ENCODE results near the gene CACNA1I. TPM values are rescaled to one million over a fixed set of nuclear protein-coding genes. Genes with fewer than 3 reads are reported as not detected.

Gene CACNA1I
- polyA plus RNA-seq, 3 donors: 0.04 TPM; not detected in 2

DNA sequence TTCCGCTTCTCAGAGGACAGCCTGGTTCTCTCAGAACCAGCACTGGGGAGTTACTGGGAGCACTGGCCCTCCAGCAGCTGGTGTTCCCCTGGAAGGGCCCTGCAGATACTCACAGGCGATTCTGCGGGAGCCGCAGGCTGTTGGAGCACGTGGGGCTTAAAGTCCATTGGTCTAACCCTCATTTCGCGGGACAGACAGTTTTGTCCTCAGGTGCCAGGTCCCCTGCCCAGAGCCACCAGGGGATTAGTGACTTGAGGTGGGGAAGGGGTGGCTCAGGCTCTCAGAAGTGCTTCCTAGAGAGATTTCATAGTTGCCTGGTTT lies 53.9 kb downstream of the CACNA1I start:
- TF ChIP-seq, protein P1, sequence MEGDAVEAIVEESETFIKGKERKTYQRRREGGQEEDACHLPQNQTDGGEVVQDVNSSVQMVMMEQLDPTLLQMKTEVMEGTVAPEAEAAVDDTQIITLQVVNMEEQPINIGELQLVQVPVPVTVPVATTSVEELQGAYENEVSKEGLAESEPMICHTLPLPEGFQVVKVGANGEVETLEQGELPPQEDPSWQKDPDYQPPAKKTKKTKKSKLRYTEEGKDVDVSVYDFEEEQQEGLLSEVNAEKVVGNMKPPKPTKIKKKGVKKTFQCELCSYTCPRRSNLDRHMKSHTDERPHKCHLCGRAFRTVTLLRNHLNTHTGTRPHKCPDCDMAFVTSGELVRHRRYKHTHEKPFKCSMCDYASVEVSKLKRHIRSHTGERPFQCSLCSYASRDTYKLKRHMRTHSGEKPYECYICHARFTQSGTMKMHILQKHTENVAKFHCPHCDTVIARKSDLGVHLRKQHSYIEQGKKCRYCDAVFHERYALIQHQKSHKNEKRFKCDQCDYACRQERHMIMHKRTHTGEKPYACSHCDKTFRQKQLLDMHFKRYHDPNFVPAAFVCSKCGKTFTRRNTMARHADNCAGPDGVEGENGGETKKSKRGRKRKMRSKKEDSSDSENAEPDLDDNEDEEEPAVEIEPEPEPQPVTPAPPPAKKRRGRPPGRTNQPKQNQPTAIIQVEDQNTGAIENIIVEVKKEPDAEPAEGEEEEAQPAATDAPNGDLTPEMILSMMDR (IDR thresholded peaks at IDR 0.05): no peak
- 32% methylated on average over 6 of the region's 7 CpGs for WGBS (ENCODE audit: insufficient coverage)
- Histone ChIP-seq H4K20me1 (ENCODE audit: insufficient read depth, low read length) (no peaks in the 10 kb centered on the region), H3K9me3 (replicated peaks in 1 of 2; ENCODE audit: control insufficient read depth in 1 of 2, insufficient read depth in 1 of 2, low read length in 2 of 2) (no peaks in the 10 kb centered on the region), H3K79me2 (ENCODE audit: insufficient read depth, low read length) (no peaks in the 10 kb centered on the region), H3K27ac (ENCODE audit: low read depth in 1 of 2, low read length in 2 of 2) (no peak overlapping the region), H3K9ac (ENCODE audit: insufficient read depth, low read length, poor library complexity, severe bottlenecking) (no peak overlapping the region), H2AFZ (ENCODE audit: insufficient read depth, low read depth, low read length, poor library complexity, severe bottlenecking) (no peak overlapping the region), H3K4me2 (replicated peaks; ENCODE audit: extremely low read depth, low read length, poor library complexity, severe bottlenecking) (no peak overlapping the region), H3K4me1 (ENCODE audit: control insufficient read depth in 1 of 2, insufficient read depth in 2 of 2, low read length in 2 of 2) (no peaks in the 10 kb centered on the region), H3K27me3 (ENCODE audit: control insufficient read depth in 2 of 2, insufficient read depth in 2 of 2, low read length in 2 of 2) (peaks cover 0 to 17% of the 10 kb centered on the region in 2 donors), H3K4me3 (replicated peaks in 1 of 3; ENCODE audit: low read depth in 2 of 3, low read length in 3 of 3) (no peak overlapping the region), H3K36me3 (replicated peaks in 1 of 2; ENCODE audit: control insufficient read depth in 1 of 2, insufficient read depth in 2 of 2, low read length in 2 of 2) (no peaks in the 10 kb centered on the region)
- H3K9me3 Mint-ChIP-seq: peaks cover 0 to 2% (median 0%) of the 10 kb centered on the region in 7 donors
- intact Hi-C loops (cut with micrococcal nuclease): no loop called here
- DNase-seq: no peak
- H3K27me3 Mint-ChIP-seq (ENCODE audit: low read depth in 3 of 3): peaks cover 11 to 14% (median 11%) of the 10 kb centered on the region in 3 donors
- no peak overlapping the region for H3K4me3 Mint-ChIP-seq
- no peaks in the 10 kb centered on the region for H3K4me1 Mint-ChIP-seq
- no peak overlapping the region for H3K27ac Mint-ChIP-seq
- no peaks in the 10 kb centered on the region for H3K36me3 Mint-ChIP-seq

DNA sequence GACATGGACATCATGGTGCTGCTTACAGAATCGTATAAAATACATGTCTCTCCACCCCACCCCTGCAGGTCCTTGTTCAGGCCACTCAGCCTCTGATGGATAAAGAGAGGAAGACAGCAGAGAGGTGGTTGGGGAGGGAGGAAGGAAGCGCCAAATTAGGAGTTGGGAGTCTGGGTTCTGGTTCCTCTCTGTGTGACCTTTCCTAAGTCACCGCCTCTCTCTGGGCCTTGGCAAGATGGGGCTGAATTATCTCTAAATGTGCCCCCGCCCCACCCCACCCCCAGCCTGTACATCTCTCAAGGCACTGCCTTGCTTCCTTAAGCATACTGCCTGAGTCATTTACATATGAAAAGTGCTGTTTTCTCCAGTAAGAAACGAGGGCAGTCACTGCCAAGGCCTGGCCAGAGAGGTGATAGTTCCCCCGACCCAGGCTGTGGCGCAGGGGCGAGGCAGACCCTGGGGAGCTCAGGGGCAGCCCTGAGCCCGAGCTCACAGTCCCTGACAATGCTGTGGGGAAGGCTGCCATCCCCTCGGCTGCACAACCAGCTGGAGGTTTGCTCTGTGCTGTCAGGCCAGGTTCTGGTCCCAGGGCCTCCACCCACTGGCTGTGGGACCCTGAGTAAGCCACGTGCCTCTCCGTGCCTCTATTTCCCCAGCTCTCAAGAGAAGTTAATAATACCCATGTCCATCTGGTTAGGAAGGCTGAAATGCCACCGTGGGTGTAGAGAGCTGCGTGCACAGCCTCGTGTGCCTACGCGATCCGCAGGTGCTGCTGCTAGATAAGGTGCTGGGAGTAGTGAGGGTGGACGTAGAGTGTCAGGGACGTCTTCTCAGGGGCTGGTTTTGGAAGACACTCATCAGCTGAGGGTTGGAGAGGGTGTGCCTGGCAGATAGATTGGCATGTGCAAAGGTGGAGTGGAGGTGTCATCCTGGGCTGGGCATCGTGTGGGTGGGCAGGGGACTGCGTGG lies 55.3 kb downstream of the CACNA1I start:
- Mint-ChIP-seq H3K27ac (peak overlapping the region in 1 of 7 donors; percentile 69), H3K4me3 (peak overlapping the region in 1 of 2 donors; percentile 47), H3K27me3 (ENCODE audit: low read depth in 3 of 3) (peaks cover 13 to 17% (median 15%) of the 10 kb centered on the region in 3 donors), H3K4me1 (no peaks in the 10 kb centered on the region), H3K9me3 (peaks cover 0 to 2% (median 0%) of the 10 kb centered on the region in 7 donors), H3K36me3 (no peaks in the 10 kb centered on the region)
- Histone ChIP-seq H3K27me3 (ENCODE audit: control insufficient read depth in 2 of 2, insufficient read depth in 2 of 2, low read length in 2 of 2) (peaks cover 0 to 17% of the 10 kb centered on the region in 2 donors), H3K4me2 (replicated peaks; ENCODE audit: extremely low read depth, low read length, poor library complexity, severe bottlenecking) (no peak overlapping the region), H3K9ac (ENCODE audit: insufficient read depth, low read length, poor library complexity, severe bottlenecking) (no peak overlapping the region), H4K20me1 (ENCODE audit: insufficient read depth, low read length) (no peaks in the 10 kb centered on the region), H3K36me3 (replicated peaks in 1 of 2; ENCODE audit: control insufficient read depth in 1 of 2, insufficient read depth in 2 of 2, low read length in 2 of 2) (no peaks in the 10 kb centered on the region), H2AFZ (ENCODE audit: insufficient read depth, low read depth, low read length, poor library complexity, severe bottlenecking) (no peak overlapping the region), H3K27ac (ENCODE audit: low read depth in 1 of 2, low read length in 2 of 2) (no peak overlapping the region), H3K9me3 (replicated peaks in 1 of 2; ENCODE audit: control insufficient read depth in 1 of 2, insufficient read depth in 1 of 2, low read length in 2 of 2) (no peaks in the 10 kb centered on the region), H3K4me3 (replicated peaks in 1 of 3; ENCODE audit: low read depth in 2 of 3, low read length in 3 of 3) (no peak overlapping the region), H3K79me2 (ENCODE audit: insufficient read depth, low read length) (no peaks in the 10 kb centered on the region), H3K4me1 (ENCODE audit: control insufficient read depth in 1 of 2, insufficient read depth in 2 of 2, low read length in 2 of 2) (no peaks in the 10 kb centered on the region)
- intact Hi-C loops (cut with micrococcal nuclease): no loop called here
- TF ChIP-seq, protein P1 (IDR thresholded peaks at IDR 0.05): no peak
- 75% methylated on average over 16 of the region's 22 CpGs for WGBS (ENCODE audit: insufficient coverage)
- DNase-seq: no peak
